ENCODE measurements around the gene HOXD10.

Gene HOXD10

GRCh38 chr2:176096243-176096985 is 20.2 kb upstream of the HOXD10 start:
- no peak for DNase-seq

- DNase-seq, result peak; percentile 38
Measured at GRCh38 chr2:176096986-176097819, 19.4 kb upstream of the HOXD10 start.

- DNase-seq, result no peak
Measured at GRCh38 chr2:176097820-176098365, 18.7 kb upstream of the HOXD10 start.

GRCh38 chr2:176098366-176099158 is 18.0 kb upstream of the HOXD10 start:
- DNase-seq, result no peak

- DNase-seq, result no peak
Measured at GRCh38 chr2:176099159-176099727, 17.3 kb upstream of the HOXD10 start.

GRCh38 chr2:176099728-176100546 is 16.6 kb upstream of the HOXD10 start, which contains the start of gene HOXD12:
Gene HOXD12, plus strand, starts transcription at chr2:176099795. Its CDS starts 7 bp downstream, at chr2:176099802.
- no peak for DNase-seq

GRCh38 chr2:176100547-176101140 is 15.9 kb upstream of the HOXD10 start:
- no peak for DNase-seq

- DNase-seq, result no peak
Measured at GRCh38 chr2:176101216-176101830, 15.3 kb upstream of the HOXD10 start.

GRCh38 chr2:176101842-176102241 is 14.7 kb upstream of the HOXD10 start:
- no peak for DNase-seq

GRCh38 chr2:176102309-176102866 is 14.2 kb upstream of the HOXD10 start:
- no peak for DNase-seq

- DNase-seq, result no peak
Measured at GRCh38 chr2:176103194-176103593, 13.4 kb upstream of the HOXD10 start.

- no peak for DNase-seq
Measured at GRCh38 chr2:176103742-176104315, 12.7 kb upstream of the HOXD10 start.

GRCh38 chr2:176104316-176105077 is 12.1 kb upstream of the HOXD10 start:
- DNase-seq, result no peak

- no peak for DNase-seq
Measured at GRCh38 chr2:176105078-176105729, 11.4 kb upstream of the HOXD10 start.

- no peak for DNase-seq
Measured at GRCh38 chr2:176105730-176106580, 10.6 kb upstream of the HOXD10 start.

- DNase-seq, result no peak
Measured at GRCh38 chr2:176106581-176107539, 9.7 kb upstream of the HOXD10 start, which contains the start of gene HOXD11. Gene HOXD11, plus strand, starts transcription at chr2:176107280. Its CDS starts 76 bp downstream, at chr2:176107356.

Data from CD4-positive, alpha-beta T cell treated with Interferon gamma for 1 hour (primary cell).